GM03348 (cell line): ENCODE data around the gene ZNF302.
"Not testable (repeated sequence)": the region's sequence is repeated elsewhere in the genome, so short reads cannot be mapped to it uniquely, and the experiment has no call there.

Experiments used
- DNase-seq: peaks from one replicate; pipeline ENCODE4 v3.0.0; 2012; ENCODE audit warnings: low spot score

The ZNF302 gene

DNA sequence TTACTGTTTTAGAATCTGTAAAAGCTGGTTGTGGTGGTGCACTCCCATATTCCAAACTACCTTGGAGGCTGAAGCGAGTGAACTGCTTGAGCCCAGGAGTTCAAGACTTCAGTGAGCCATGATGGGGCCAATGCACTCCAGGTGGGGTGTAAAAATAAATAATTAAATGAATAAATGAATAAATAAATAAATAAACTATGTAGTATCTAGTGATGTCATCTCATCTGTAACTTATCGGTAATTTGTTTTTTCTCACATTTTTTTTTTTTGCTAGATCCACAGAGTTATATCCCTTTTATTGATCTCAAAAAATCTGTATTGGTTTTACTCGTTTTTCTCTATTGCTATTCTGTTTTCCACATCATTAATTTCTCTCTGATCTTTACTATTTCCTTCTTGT lies 5.5 kb upstream of the ZNF302 start:
- DNase-seq, result no peak

DNA sequence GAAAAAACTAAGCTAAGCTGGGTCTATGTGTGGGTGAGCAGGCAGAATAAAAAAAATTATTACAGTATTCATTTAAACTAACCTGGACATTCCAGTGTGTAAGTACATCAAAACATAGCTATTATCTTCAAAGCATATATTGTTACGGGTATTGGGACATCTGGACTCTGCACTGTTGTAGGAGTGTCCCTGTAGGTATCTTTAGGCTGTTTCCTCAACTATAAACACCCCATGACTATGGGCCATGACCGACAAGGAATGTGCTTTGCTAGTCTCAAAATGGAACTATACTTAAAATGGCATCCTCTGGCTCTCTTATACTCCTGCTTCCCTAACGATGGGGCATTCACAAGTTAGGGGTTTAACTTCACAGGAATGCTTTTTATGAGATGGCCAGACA lies 3.9 kb upstream of the ZNF302 start:
- no peak for DNase-seq

DNA sequence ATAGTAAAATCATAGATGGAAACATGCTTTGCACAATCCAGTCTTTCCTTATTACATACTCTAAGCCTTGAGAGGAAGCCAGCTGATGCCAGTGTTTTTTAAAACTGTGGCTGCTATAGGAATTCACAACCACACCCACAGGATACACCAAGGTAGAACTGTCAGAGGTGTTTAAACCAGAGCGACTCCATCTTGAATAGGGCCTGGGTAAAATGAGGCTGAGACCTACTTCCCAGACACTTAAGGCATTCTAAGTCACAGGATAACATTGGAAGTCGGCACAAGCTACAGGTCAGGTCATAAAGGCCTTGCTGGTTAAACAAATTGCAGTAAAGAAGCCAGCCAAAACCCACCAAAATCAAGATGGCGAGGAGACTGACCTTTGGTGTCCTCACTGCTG lies 2.2 kb upstream of the ZNF302 start:
- no peak for DNase-seq

DNA sequence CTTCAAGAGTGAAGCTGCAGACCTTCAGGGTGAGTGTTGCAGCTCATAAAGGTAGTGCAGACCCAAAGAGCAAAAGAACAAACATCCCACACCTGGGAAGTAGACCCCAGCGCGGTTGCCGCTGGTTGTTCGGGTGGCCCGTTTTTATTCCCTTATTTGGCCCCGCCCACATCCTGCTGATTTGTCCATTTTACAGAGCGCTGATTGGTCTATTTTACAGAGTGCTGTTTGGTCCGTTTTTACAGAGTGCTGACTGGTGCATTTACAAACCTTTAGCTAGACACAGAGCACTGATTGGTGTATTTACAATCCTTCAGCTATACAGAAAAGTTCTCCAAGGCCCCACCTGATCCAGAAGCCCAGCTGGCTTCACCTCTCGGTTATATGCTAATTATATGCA lies 1.6 kb upstream of the ZNF302 start:
- no peak for DNase-seq

DNA sequence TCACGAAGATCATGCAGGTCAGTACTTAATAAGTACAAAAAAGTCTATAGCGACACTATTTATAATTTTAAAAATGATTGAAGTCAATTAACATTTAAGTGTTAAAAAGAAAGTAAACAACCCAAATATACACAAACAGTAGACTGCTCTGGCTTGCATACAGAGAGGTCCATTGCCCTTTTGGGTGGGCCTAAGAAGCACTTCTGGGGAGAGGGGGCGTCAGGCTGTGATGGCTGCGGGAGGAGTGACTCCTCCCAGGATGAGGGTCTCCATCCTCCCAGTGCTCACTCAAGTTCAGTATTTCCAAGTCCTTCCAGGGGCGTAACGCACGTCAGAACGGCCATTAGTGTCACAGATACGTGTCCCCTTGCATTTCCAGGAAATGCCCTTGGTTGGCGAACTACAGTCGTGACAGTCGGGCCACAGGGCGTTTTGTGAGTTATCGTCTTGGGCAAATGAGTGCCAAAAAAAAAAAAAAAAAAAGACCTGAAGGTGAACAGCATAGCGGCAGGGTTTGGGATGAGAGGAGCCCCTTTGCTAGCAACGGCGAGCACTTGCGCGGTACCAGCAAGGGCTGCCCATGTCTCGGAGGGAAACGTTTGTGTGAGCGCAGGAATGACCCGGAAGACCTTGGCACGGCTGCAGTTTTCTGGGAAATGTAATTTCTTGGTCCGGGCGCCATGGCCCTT lies 637 bp upstream of the ZNF302 start, which contains the start of gene SCGB2B2:
SCGB2B2 (minus strand) TSS at position 463 of the 689 bp plus-strand sequence. CDS start 82,596 bp downstream, outside the sequence.
- DNase-seq, result peak; percentile 84

DNA sequence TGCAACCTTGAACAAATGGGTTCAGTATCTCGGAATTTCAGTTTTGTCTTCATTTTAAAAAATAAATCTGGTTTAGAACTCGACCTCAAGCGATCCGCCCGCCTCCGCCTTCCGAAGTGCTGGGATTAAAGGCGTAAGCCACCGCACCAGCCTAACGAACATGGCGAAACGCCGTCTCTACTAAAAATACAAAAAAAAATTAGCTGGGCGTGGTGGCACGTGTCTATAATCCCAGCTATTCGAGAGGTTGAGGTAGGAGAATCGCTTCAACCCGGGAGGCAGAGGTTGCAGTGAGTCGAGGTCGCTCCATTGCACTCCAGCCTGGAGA lies 571 bp downstream of the ZNF302 start:
- no peak for DNase-seq

DNA sequence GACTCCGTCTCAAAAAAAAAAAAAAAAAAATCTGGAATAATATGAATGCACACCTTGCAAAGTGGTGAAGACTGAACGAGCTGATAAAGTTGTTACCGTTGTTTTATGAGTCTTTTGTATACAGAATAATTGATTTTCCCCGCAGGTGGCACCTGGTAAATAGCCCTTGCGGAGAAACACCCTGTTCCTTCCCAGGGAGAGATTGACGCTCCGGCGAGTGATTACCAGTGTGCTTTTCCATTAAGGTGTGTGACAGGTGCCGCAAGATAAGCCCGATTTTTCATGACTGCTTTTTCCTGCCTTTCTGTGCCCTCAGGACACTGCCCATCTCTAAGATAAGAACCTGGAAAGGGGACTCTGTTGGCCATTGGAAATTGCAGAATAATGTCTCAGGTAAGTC lies 943 bp downstream of the ZNF302 start:
- no peak for DNase-seq

DNA sequence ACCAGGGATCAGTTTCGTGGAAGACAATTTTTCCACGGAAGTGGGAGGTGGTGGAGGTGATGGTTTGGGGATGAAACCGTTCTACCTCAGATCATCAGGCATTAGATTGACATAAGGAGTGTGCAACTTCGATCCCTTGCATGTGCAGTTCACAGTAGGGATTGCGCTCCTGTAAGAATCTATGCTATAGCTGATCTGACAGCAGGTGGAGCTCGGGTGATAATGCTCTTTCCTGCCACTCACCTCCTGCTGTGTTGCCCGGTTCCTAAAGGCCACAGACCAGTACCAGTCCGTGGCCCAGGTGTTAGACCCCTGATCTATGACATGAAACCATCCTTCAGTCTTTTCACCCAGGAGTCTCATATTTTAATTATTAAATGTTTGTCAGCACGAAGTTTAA lies 4.0 kb downstream of the ZNF302 start:
- DNase-seq, result no peak

DNA sequence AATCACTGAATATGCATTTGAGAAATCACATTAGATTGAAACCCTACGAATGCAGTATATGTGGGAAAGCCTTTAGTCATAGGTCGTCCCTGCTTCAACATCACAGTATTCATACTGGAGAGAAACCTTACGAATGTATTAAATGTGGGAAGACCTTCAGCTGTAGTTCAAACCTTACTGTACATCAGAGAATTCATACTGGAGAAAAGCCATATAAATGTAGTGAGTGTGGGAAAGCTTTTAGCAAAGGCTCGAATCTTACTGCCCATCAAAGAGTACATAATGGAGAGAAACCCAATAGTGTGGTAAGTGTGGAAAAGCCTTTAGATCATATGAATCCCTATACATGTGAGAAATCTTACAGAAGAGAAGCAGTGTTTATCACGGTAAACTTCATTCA lies 7.8 kb downstream of the ZNF302 start:
- not testable (repeated sequence) for DNase-seq

DNA sequence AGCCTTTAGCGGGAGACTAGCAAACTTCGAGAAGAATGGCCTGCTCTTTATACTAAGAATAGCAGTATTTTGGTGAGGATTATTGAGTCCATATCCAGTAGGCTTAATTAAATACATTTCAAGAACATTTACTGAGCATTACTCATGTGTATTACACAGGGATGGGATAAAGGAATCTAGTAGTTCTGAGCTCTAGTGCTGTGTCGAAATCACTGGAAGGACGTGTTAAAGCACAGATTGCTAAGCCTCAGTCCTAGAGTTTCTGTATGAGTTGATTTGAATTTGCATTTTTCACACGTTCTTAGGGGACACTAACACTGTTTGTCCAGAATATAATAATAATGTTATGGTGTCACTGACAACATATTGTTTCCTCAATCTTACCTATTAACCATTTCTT lies 9.0 kb downstream of the ZNF302 start:
- DNase-seq, result no peak

DNA sequence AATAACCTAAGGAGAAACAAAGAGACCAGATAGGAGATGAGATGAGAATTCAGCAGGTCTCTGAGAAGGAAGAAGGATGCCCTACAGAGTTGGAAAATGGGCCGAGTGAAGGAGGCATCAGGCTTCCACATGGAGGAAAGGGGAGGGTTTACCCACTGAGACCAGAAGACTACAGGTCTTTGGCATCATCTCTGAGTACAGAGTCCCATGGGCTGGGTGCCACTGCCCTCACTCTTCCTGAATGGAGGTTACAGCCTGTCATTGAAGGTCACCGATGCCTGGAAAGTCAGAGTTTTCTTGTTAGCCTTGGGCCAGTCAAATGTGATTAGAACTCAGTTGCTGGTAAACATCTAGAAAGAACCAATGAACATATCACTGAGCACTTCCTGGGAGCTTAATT lies 9.9 kb downstream of the ZNF302 start:
- no peak for DNase-seq

DNA sequence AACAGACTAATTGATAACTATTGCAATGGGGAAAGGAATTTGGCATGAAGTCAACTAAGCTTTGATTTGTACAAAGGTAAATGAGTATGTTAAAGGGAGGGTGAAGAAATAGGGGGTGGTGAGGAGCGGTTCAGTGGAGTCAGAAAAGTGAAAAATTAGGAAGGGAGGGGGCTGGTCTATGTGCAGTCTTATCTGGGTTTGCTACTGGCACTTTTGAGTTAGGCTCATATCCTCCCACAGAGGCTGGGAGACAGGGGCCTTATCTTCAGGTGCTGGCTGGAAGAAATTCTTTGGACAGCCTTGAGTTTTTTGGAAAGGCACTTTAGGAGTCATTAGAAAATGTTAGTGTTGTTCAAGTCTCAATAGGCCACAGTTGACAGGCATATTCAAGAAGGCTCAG lies 11.1 kb downstream of the ZNF302 start:
- DNase-seq, result no peak

DNA sequence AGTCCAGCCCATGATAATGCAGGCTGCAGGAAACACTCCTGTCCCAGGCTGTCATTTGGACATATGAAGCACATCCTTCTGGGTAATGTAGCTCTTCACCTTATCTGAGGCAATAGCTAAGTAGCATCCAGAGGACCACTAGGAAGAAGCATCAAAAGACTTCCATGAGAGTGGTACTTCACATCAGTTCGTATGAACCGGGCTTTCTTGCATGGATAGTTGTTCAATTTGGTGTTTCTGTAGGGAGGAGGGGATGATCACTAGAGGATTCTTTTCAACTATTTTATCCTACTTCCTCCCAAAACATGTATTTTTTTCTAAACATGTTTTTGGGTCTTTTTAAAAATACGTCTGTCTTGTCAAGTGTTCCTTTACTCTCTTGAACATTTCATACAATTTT lies 12.9 kb downstream of the ZNF302 start:
- no peak for DNase-seq

DNA sequence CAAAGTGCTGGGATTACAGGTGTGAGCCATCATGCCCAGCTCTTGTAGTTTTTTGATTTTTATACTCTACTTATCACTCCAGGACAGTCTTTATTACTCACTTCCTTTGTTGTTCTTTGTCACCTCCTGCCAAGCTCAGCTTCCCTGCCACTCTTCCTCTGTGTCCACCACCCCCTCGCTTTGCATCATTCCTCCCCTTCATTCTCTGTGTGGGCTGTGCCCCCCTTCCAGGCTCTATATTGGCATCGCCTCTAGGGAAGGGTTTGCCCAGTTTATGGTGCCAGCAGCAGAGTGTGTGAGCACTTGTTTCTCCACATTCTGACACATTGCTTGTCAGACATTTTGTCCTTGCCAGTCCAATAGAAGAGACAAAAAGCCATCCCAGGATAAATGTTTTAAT lies 15.1 kb downstream of the ZNF302 start:
- no peak for DNase-seq

DNA sequence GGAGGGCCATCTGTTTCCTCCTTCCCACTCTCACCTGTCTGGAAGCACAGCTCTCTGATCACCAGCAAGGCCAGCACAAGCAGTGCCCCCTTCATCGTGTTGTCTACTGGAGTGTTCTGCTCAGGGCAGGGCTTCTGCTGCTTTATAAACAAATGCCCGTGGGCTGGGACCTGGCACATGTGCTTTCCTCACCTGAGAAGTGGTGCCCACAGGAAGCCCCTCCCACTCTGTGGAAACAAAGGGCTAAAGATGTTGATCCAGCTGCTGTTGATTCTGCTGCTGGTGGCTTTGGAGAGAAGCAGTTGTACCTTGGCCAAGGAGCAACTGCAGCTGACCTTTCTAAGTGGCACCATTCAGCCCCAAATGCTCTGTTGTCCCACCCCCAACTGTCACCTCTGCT lies 30.2 kb downstream of the ZNF302 start:
- no peak for DNase-seq

DNA sequence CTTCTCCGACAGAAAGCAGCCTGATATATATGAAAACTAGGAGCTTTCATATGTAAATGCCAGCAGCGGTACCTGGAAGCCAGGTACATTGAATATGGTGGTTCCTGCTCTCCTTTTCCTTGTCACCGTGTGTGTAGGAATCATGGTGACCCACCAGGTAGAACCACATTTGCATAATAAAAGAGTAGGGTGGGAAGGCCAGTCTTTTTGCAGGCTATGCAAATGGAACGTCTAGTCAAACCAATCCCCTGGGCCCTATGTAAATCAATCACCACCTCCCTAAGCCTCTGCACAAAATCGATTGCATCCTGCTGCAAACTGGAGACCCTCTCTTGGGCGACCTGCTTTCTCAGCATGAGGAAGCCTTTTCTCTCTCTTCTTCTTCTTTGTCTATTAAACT lies 34.4 kb downstream of the ZNF302 start:
- no peak for DNase-seq

DNA sequence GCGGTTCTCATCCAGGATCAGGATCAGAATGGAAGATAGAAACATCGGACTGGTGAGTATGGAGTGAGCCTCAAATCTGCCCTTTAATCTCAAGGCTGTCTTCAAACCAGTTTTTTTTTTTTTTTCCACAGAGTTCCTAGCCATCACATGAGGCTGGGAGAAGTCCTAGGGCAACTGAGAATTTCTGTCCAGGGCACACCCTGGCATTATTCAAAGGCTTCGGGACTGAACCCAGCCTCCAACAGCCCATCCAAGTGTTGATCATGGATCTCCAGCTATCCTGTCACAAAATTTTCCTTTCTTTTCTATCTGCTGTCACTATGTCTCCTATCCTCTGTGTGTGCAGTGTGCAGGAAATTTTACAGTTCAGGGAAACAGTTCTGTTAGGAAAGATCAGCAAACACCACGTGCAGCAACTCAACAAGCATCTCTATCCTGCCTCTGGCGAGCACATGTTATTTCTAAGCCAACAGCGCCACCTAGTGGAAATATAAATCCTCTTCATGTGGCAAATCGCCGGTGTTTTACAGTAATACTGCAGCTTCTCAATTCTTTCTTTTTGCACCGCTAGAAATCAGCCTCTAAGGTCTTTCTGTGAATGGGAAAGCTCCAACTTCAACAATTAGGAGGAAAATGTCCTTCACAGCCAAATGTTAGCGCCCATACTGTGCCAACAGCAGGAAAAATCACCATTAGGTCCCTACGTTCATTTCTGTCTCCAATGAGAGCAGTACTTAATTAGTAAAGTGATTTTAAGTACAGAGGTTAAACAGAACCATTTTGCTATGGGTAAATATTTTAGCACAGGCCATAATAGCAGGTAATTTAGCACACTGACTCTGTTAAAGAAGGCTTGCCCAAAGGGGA lies 35.1 kb downstream of the ZNF302 start:
- DNase-seq, result peak; percentile 78

DNA sequence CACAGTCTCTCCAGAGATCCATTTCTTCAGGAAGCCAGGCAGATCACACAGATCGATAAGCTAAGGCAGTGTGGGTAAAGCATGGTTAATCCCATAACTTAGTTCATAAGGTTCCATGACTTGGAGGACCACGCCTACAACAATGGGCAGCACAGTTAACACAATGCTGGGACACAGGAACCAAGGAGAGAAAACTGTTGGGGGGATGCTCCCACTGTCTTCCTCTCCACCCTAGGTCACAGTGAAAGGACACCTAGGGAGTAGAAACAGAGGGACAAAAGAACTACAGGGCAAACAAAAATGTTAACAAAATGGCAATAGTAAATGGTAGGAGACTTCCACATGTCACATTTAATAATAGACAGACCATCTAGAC lies 35.8 kb downstream of the ZNF302 start:
- DNase-seq, result no peak

DNA sequence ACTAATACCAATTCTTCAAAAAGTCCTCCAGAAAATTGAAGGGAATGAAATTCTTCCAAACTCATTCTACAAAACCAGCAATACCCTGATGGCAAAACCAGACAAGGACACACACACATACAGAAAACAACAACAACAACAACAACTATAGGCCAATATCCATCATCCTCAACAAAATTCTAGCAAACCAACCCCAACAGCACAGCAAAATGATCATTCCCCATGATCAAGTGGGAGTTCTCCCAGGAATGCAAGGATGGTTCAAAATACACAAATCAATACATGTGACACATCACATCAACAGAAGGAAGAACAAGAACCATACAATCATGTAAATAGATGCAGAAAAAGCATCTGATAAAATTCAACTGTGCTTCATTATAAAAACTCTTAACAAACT lies 37.9 kb downstream of the ZNF302 start:
- no peak for DNase-seq

DNA sequence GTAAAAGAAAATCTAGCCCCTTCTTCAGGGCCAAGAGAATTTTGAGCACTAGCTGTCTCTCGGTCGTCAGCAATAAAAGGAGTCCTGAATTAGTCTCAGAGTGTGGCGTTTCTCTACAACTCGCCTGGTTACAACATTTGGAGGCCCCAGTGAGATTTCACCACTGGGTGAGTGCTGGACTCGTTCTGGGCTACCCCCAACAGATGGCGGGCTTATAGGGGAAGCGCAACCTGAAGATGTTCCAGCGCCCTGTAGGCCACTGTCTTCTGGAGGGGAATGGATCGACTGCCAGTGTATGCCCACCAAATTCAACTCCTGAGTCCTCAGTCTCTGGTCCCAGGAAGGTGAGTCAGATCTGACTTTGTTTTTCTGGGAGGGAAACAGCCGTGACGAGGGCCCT lies 44.9 kb downstream of the ZNF302 start:
- no peak for DNase-seq

DNA sequence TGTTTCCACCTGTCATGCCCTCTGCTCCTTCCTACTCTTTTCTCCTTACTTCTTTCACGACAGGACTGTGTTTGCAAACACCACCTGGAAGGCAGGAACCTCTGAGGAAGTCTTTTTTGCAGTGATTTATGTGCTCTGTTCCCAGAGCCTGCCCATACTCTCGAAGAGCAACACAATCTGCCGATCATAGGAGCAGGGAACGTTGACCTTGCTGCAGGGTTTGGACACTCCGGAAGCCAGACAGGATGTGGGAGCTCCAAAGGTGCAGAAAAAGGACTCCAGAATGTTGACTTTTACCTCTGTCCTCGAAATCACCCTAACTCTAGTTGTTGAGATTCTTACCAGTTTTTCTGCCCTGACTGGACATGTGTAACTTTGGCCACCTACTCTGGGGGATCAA lies 47.9 kb downstream of the ZNF302 start:
- DNase-seq, result no peak

DNA sequence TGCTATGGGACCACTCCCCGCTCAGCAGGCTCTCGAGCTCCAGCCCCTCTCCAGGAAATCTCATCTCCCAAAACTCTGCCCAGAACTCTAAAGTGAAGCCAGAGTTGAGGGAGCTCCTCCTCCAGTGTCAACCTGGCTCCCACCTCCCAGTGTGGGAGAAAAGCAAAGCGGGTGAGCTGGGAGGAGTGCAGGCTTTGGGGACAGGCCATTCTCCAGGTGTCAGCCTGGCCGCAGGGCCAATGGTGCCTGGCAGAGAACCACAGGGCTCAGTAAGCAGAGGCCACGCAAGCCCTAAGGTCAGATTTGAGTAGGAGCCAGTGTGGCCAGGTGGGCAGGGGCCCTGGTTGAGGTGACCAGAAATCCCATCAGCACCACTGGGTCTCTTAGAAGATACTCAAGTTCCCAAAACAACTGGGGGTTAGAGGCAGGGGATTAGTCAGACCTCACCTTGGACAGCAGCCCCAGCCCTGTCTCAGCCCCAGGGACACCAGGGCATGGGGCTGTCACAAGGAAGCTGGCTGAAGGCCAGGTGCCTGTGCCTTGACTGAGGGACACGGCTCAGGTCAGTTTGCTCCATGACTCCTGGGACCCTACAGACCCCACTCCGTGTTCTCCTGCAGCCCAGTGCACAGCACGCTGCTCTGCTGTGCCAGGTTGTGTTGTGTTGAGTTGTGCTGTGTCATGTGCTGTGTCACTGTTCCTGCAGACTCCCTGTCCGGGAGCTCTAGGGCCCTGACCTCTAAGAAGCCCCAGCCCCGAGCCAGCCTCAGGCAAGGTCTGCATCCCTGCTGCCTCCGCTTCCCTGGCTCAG lies 53.7 kb downstream of the ZNF302 start:
- no peak for DNase-seq

DNA sequence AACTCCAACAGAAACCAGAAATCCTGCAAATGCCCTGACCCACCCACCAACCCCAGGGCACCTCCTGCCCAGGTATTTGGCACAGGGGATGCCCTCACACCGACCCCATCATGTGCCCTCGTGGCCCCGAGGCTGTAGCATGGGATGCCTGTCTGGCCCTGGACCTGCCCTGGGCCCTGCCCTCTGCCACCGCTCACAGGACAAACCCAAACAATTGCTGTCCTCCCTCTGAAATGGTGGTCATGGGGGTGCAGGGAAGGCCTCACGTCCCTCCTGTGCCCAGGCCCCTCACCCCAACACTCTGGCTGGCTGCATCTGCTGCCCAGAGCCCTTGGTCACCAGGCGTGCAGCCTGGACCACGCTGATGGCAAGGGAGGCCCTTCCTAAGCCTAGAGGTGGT lies 54.5 kb downstream of the ZNF302 start:
- no peak for DNase-seq
